Prostate gland (tissue), 2 donors: Measurements from ENCODE around the gene TMEM18.

Source experiments
- CTCF ChIP-seq, 4 experiments: fragments of 200-600 bp in 2 of 4; fragments of 450-650 bp in 2 of 4; sonication (generic) in 2 of 4; IDR thresholded peaks; 1 replicate in 3 of 4; 2 replicates in 1 of 4; pipeline ENCODE4 v1.5.1; 2016 to 2019; ENCODE audit warnings: antibody characterized with exemption in 4 of 4, mild to moderate bottlenecking in 2 of 4, moderate library complexity in 2 of 4
- POLR2A ChIP-seq: fragments of 450-650 bp; IDR thresholded peaks from one replicate; pipeline ENCODE4 v1.6.1; 2016; ENCODE audit warnings: antibody characterized with exemption, mild to moderate bottlenecking
- POLR2AphosphoS5 ChIP-seq: sonication (generic); formaldehyde crosslinking; IDR thresholded peaks from one replicate; pipeline ENCODE4 v1.6.1; 2017; ENCODE audit warnings: antibody characterized with exemption

- no peak for TF ChIP-seq CTCF (IDR thresholded peaks at IDR 0.05)
- TF ChIP-seq POLR2A, result no peak
- no peak for TF ChIP-seq POLR2AphosphoS5
Measured at GRCh38 chr2:678964-679363, 1.8 kb upstream of the TMEM18 start.
